HUES48 (cell line): ENCODE data around the gene A1CF.
"Not testable (repeated sequence)": the region's sequence is repeated elsewhere in the genome, so short reads cannot be mapped to it uniquely, and the experiment has no call there.

ENCODE experiments used
- H3K27ac ChIP-seq: one replicate; pipeline ENCODE4 v1.7.0; 2013; ENCODE audit warnings: low read depth, low read length, inconsistent platforms
- H3K27me3 ChIP-seq: 2 replicates; pipeline ENCODE4 v1.6.1; 2013; ENCODE audit warnings: mild to moderate bottlenecking, low read length; ENCODE audit not compliant: control insufficient read depth, insufficient read depth
- H3K36me3 ChIP-seq: 2 replicates; pipeline ENCODE4 v1.6.1; 2013; ENCODE audit warnings: low read length; ENCODE audit not compliant: control insufficient read depth, insufficient read depth
- H3K4me1 ChIP-seq: 2 replicates; pipeline ENCODE4 v1.6.1; 2013; ENCODE audit warnings: mild to moderate bottlenecking, low read length; ENCODE audit not compliant: control insufficient read depth, insufficient read depth
- H3K4me3 ChIP-seq: 2 replicates; pipeline ENCODE4 v1.5.1; 2013; ENCODE audit warnings: mild to moderate bottlenecking, low read depth, low read length
- H3K9ac ChIP-seq: 2 replicates; pipeline ENCODE4 v1.6.1; 2013; ENCODE audit warnings: mild to moderate bottlenecking, low read depth, low read length, moderate library complexity
- H3K9me3 ChIP-seq: 2 replicates; pipeline ENCODE4 v1.6.1; 2013; ENCODE audit warnings: low read length; ENCODE audit not compliant: control insufficient read depth, insufficient read depth

A1CF gene, protein sequence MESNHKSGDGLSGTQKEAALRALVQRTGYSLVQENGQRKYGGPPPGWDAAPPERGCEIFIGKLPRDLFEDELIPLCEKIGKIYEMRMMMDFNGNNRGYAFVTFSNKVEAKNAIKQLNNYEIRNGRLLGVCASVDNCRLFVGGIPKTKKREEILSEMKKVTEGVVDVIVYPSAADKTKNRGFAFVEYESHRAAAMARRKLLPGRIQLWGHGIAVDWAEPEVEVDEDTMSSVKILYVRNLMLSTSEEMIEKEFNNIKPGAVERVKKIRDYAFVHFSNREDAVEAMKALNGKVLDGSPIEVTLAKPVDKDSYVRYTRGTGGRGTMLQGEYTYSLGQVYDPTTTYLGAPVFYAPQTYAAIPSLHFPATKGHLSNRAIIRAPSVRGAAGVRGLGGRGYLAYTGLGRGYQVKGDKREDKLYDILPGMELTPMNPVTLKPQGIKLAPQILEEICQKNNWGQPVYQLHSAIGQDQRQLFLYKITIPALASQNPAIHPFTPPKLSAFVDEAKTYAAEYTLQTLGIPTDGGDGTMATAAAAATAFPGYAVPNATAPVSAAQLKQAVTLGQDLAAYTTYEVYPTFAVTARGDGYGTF

DNA sequence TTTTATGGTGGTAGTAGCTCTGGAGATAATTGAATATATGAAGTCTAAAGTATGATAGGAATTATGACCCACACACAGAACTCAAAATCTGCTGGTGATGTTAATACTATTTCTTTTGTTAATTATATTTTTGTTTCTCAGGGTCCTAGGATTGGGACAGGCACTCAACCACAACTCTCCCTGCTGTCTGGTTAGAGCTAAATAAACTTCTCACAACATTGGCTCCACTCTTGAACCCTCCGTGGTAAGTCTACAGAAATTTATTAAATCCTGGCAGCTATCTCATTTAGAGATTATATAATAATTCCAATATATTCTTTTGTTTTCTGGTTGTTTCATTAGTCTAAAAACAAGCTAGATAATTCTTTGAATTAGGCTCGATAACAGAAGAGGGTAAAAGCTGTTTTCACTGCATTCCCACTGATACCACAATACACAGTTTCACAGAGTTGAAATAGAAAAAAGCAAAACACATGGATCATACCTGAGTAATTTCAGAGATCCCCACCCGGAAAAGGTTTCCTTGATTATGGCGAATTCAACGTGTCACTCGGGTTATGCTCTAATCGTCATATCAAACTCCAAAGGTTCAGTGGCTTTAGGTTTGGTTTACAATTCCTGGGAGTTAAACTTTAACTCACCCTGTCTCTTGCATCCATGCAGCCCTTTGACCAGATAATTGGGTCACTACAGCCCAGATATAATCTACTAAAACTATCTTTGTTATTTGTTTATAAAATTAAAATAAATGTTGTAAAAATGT is at the start of gene A1CF:
A1CF (minus strand) TSS at position 531 of the 763 bp plus-strand sequence. CDS start 25,687 bp downstream, outside the sequence.
- H3K9me3 ChIP-seq = no peaks in the 10 kb centered on the region
- no peak within 1 kb of the TSS for H3K4me3 ChIP-seq
- no peak within 1 kb of the TSS for H3K27ac ChIP-seq
- H3K36me3 ChIP-seq = no peaks in the 10 kb centered on the region
- no peaks in the 10 kb centered on the region for H3K27me3 ChIP-seq
- no peaks in the 10 kb centered on the region for H3K4me1 ChIP-seq
- no peak within 1 kb of the TSS for H3K9ac ChIP-seq

GRCh38 chr10:50931948-50932431 is 46.6 kb upstream of the A1CF start:
- no peaks in the 10 kb centered on the region for H3K4me1 ChIP-seq
- no peaks in the 10 kb centered on the region; the same call in 1 of the 2 replicates for H3K27me3 ChIP-seq
- H3K9ac ChIP-seq = no peak overlapping the region
- no peak overlapping the region for H3K27ac ChIP-seq
- no peak overlapping the region for H3K4me3 ChIP-seq
- H3K9me3 ChIP-seq = no peaks in the 10 kb centered on the region
- H3K36me3 ChIP-seq = no peaks in the 10 kb centered on the region

- Histone ChIP-seq H3K4me1 (no peaks in the 10 kb centered on the region), H3K9ac (no peak overlapping the region)
Measured at GRCh38 chr10:50929670-50930069, 44.2 kb upstream of the A1CF start.

DNA sequence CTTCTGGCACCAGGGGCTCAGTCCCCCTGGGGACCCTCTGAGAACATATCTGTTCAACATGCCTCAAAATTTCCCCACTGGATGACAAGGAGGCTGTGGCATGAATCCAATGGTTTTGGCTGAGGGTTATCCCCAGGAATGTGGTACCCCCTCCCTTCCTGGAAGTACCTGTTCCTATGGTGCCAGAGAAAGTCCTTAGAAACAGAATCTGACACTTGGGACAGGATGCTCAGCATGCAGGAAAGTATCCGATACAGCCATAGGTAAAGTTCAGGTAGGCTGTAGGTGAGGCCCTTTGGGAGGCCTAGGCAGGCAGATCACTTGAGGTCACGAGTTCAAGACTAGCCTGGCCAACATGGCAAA is 42.7 kb upstream of the A1CF start:
- Histone ChIP-seq H3K4me1 (no peaks in the 10 kb centered on the region), H3K27me3 (no peaks in the 10 kb centered on the region; the same call in 1 of the 2 replicates), H3K27ac (no peak overlapping the region), H3K4me3 (no peak overlapping the region), H3K36me3 (no peaks in the 10 kb centered on the region), H3K9ac (no peak overlapping the region), H3K9me3 (peaks cover 3% of the 10 kb centered on the region; the same call in 1 of the 2 replicates)

More at GRCh38 chr10:50929670-50930069, 44.2 kb upstream of the A1CF start:
- Histone ChIP-seq H3K9me3 (no peaks in the 10 kb centered on the region), H3K4me3 (no peak overlapping the region), H3K27me3 (no peaks in the 10 kb centered on the region; the same call in 1 of the 2 replicates), H3K27ac (no peak overlapping the region), H3K36me3 (no peaks in the 10 kb centered on the region)

GRCh38 chr10:50927522-50928189 is 42.2 kb upstream of the A1CF start:
- no peak overlapping the region for H3K9ac ChIP-seq
- no peaks in the 10 kb centered on the region for H3K27me3 ChIP-seq
- no peaks in the 10 kb centered on the region for H3K4me1 ChIP-seq
- H3K9me3 ChIP-seq = peaks cover 8% of the 10 kb centered on the region
- no peak overlapping the region for H3K4me3 ChIP-seq
- no peaks in the 10 kb centered on the region for H3K36me3 ChIP-seq
- H3K27ac ChIP-seq = no peak overlapping the region

DNA sequence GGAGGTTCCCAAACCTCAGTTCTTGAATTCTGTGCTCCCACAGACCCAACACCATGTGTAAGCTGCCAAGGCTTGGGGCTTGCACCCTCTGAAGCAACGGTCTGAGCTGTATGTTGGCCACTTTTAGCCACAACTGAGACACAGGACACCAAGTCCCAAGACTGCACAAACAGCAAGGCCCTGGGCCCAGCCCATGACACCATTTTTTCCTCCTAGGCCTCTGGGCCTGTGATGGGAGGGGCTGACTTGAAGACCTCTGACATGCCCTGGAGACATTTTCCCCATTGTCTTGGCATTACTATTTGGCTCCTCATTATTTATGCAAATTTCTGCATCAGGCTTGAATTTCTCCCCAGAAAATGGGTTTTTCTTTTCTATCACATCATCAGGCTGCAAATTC is 38.0 kb upstream of the A1CF start:
- not testable (repeated sequence) for H3K9ac ChIP-seq, H3K36me3 ChIP-seq

DNA sequence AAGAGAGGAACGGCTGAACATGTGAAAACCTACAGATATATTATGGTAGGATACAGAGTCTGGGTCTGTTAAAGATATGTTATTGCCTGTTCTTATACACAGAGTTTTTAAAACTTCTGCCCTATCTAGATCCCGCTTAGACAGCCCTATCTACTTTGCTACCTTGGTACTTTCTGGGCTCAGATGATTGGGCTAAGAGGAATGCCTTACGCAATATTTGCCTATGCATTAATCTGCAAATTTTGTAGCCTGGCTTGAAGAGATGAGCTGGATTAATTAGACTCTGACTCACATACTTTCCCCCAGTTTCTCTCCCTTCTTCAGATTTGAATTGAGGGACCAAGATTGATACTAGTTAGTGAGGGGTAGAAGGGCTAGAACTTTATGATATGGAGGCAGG is 33.6 kb upstream of the A1CF start:
- peaks cover 12% of the 10 kb centered on the region for H3K9me3 ChIP-seq
- H3K36me3 ChIP-seq = no peaks in the 10 kb centered on the region
- H3K4me1 ChIP-seq = no peaks in the 10 kb centered on the region
- H3K27ac ChIP-seq = no peak overlapping the region
- H3K4me3 ChIP-seq = no peak overlapping the region
- no peak overlapping the region for H3K9ac ChIP-seq
- no peaks in the 10 kb centered on the region for H3K27me3 ChIP-seq

More for the DNA sequence above, 38.0 kb upstream of the A1CF start:
- H3K4me1 ChIP-seq, H3K4me3 ChIP-seq, H3K27me3 ChIP-seq, H3K27ac ChIP-seq: not testable (repeated sequence)
- H3K9me3 ChIP-seq = peaks cover 12% of the 10 kb centered on the region

- Histone ChIP-seq H3K27ac (no peak overlapping the region), H3K27me3 (no peaks in the 10 kb centered on the region), H3K4me1 (no peaks in the 10 kb centered on the region), H3K9ac (no peak overlapping the region), H3K4me3 (no peak overlapping the region), H3K9me3 (peaks cover 12% of the 10 kb centered on the region), H3K36me3 (no peaks in the 10 kb centered on the region)
Measured at GRCh38 chr10:50918529-50918928, 33.1 kb upstream of the A1CF start.

DNA sequence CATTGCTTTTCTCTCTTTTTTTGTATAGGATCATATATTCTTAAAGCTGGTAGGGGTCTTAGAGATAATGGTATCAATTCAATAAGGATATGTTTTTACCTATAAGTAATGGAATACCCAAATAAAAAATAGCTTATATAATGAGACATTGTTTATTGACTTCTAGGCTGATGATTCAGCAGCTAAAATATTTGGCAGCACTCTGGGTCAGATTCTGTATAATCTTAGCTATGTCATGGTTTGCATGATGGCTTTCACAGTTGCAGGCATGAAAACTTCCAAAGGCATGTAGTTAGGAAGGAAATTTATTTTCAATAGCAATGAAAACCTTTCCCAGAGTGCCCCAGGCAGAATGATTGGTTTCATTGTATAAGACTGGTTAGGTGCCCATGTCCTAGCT is 32.1 kb upstream of the A1CF start:
- H3K4me3 ChIP-seq = no peak overlapping the region
- no peaks in the 10 kb centered on the region for H3K4me1 ChIP-seq
- no peaks in the 10 kb centered on the region for H3K27me3 ChIP-seq
- no peak overlapping the region for H3K9ac ChIP-seq
- no peak overlapping the region for H3K27ac ChIP-seq
- H3K9me3 ChIP-seq = peaks cover 2% of the 10 kb centered on the region
- H3K36me3 ChIP-seq = no peaks in the 10 kb centered on the region

- Histone ChIP-seq H3K9me3 (no peaks in the 10 kb centered on the region), H3K36me3 (no peaks in the 10 kb centered on the region), H3K4me1 (no peaks in the 10 kb centered on the region), H3K27me3 (no peaks in the 10 kb centered on the region), H3K9ac (no peak overlapping the region), H3K4me3 (no peak overlapping the region), H3K27ac (no peak overlapping the region)
Measured at GRCh38 chr10:50909334-50910014, 24.0 kb upstream of the A1CF start.
